GM19468 (cell line): ENCODE results near the gene SHISA9.

ENCODE experiments used
- ATAC-seq: cut with Tn5 transposase; IDR thresholded peaks from one replicate; pipeline ENCODE4 v1.9.1; 2021; ENCODE audit warnings: mild to moderate bottlenecking, moderate library complexity, moderate number of reproducible peaks; ENCODE audit not compliant: unreplicated experiment; ENCODE audit errors: extremely low read depth

SHISA9 gene

DNA sequence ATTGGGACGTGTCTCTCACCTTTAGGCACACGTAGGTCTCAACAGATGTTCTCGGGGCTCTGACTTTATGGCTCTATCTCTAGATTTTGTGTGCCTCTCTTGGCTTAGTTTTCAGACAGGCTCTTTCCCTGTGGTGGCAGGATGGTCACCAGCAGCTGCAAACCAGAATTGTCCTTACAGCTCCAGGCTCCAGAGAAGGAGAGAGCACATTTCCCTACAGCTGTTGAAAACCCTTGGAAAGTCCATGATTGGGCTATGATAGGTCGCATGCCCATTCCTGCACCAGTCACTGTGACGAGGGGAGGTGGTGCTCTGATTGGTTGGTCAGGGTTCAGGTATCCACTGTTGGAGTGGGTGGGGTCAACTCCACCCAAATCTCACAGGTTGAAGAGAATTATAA, 41.5 kb downstream of the SHISA9 start:
- no peak for ATAC-seq

DNA sequence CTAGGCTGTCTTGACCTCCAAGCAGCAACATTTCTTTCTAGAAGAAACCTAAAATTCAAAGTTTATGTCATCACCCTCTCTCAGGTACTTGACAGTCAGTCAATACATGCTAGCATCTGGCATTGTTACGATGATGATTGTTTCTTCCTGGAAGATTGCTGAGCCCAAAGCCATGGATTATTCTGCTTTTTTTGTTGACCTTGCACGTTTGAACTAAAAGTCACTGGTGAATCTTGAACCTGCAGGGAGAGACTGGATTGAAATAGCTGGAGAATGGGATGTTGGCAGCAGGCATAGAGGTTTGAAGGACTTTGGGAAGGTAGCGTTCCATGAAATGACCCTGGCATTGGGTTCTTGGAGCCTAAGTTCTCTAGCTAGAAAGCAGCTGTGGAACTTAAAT, 42.9 kb downstream of the SHISA9 start:
- no peak for ATAC-seq

DNA sequence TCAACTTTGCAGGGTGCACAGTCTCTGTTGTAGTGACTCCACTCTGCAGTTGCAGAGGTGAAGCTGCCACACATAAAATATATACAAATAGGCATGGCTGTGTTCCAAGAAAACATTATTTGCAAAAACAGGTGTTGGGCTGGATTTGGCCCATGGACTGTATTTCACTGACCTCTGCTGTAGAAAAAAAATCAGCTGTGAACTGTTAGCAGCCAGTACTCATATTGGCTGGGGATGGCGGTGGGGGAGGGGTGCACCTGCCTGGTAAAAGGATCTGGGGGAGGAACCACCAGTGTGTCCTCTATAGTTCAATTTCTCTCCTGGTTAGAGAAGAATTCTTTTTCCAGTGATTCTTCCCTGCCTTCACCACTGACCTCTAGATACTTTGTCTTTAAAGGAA, 50.0 kb downstream of the SHISA9 start:
- ATAC-seq: no peak

DNA sequence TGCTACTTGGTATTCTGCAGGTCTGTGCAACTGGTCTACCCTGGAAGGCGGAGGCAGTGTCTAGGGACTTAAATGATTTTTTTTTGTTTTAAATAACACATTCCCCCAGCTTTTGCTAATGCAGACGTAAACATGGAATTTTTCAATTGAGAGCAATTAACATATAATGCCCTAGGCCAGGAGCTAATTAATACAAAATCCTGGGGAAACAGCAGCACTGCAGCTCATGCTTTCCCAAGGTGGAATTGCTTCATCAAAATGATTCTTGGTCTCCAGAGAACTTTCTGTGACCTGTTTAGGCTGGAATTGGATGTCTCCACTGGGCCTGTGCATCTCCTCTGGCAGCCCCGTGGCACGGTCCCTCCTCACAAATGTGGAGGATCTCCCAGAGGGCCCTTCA, 50.6 kb downstream of the SHISA9 start:
- no peak for ATAC-seq

DNA sequence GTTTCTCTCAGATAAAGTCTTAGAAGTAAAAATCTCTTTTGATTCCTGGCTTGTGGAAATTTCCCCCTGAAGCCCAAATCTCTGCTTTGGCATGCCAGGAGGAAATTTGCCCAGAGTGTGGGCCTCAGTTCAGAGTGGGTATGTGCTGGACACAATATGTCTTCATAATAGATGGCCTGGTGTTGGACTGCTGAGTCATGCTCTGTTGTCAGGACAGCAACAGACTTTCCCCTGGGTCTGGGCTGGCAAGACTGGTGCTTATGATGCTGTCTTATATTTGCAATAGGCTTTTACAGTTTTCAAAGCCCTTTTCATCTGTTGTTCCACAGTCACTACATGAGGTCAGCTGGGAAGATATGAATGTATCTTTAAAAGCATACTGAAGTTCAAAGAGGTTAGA, 57.0 kb downstream of the SHISA9 start:
- ATAC-seq: no peak

DNA sequence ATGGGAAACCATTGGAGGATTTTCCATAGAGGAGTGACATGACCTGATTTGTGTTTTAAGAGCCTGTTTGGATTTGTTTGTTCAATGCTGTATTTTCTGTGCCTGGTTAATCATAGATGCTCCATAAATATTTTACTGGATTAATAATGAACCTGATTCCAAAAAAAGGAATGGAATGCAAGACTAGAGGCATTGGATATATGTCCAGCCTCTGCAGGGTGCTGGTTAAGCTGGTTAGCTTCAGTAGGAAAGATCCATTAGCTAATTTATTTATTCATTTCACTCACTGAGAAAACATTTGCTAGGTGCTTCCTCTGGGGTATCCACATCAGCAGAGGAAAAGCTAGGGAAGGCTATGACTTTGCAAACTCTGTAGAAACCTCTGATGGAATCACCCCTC, 57.7 kb downstream of the SHISA9 start:
- no peak for ATAC-seq

DNA sequence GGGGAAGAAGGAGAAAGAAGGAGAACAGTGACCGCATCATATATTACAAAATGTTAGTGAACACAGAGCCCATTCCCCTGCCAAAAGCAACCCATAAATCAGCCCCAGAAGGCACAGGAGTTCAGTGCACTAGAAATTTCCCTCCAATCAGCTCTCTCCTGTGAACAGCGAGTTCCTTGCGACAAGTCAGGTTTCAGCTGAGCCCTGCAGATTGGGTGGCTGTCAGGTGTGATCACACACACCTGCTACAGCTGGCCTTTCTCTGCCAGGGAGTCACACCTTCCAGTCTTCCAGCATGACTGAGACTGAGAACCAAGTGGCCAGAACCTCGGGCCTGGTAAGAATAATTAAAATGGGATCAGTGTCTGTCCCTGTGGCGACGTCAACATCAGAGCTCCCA, 60.2 kb downstream of the SHISA9 start:
- ATAC-seq: no peak

DNA sequence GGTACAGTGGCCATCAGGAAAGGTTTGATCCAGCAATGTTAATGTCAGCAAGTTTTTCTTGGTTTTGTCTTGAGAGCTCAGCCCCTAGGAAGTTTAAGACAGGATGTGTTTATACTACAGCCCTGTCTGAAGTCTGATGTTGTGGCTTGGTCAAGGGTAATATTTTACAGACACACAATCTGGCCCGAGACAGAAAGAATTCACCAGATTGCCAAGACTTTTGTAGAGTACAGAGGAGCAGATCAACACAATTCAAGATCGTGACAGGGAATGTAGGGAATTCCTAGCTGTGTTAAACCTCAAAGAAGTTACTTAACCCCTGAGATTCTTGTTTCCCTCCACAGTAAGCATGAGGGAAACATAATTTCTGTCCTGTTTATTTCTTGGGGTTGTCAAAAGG, 63.1 kb downstream of the SHISA9 start:
- ATAC-seq: no peak

DNA sequence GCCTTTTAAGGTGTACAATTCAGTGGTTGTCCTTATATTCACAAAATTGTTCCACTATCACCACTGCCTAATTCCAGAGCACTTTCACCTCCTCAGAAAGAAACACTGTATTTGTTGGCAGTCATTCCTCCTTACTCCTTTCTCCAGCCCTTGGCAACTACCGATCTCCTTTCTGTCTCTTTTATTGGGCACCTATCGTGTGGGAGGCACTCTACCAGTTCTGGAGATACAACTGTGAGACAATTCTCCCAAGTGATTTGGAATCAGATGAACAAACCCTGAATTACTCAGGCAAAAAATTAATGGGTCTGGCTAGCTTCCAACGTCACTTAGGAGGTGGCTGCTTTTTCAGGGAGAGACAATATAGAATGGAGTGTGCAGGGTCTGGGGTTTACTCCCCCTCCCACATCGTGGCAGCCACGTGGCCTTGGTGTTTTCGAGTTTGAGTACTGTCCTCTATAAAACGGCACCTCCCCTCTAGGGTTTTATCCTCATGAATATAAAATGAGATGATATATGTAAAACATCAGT, 63.9 kb downstream of the SHISA9 start:
- ATAC-seq: no peak

DNA sequence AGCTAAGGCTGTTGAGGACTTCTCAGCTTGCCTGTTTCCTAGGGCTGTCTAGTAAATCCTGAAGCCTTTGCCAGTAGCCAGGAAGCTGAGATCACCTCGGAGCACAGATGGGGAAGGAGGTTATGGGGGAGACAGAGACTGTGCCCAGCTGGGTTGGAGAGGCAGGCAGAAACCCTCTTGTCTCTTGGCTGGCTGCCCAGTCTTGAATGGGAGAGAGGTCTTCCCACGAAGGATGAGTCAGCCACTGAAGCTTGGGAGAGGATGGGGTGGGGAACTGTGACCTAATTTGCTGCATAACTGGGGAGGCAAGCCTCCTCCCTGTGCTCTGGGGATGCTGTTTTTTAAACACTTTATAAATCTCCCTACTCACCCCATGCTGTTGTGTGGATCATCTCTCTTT, 69.8 kb downstream of the SHISA9 start:
- ATAC-seq: no peak

DNA sequence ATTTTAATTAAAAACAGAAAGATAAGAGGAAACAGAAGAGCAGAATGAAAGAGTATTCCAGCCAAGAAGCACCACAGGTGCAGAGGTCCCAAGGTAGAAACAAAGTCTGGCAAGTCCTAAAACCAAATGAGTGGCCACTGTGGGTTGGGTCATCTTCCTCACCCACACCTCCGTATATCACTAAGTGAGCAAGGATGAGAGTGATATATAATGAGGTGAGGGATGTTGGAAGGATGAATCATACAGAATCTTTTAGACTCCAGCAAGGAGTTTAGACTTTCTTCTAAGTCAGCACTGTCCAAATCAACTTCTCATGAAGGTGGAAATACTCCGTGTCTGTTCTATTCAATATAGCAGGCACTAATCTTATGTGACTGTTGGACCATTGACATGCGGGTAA, 70.8 kb downstream of the SHISA9 start:
- no peak for ATAC-seq

DNA sequence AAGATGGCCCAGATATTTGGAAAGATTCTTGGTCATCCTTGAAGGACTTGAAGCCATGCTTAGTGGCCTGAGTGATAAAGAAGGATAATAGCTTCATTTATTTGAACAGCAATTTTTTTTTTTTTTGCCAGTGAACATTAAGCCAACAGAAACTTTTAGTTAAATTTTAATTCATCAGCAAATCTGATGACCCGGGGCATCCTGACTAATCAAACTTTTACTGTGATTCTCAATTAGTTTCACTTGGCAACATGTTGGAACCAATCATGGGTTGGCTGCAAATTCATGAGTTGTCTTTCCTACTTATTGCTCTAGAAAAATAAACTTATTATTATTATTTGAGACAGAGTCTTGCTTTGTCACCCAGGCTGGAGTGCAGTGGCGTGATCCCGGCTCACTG, 74.4 kb downstream of the SHISA9 start:
- ATAC-seq: no peak

DNA sequence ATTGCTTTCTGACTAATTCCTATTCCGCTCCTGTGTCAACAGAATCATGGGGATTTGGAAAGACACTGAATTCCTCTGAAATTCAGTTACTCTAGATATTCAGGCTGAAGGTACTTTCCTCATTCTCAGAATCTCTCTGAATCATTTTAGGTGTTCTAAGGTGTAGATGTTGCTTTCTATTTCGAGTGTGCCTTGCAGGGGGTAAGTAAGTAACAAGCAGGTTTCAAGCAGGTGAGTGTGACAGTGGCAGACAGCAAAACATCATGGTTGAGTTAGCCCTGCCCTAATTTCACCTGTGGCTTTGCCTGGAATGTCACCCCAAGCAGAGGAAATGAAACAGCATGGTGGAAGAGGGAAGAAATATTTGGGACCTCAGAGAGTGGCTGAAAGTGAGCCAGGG, 75.1 kb downstream of the SHISA9 start:
- ATAC-seq: no peak

DNA sequence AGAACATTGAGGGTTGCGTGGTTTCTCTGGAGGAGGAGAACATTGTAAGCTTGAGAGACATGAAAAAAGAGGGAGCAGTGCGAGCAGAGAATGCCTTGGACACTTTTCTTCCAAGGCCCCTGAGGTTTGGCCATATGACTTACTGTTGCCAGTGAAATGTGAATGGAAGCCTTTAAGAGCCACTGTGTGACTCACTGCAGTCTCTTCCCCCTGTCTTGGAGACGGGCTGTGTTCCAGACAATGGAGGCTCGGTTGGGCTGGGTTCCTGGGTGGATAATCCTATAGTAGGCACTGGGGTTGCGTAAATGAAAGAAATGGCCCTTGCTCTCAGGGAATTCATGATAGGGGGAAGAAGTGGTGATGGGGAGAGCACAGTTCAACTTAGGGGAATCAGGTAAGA, 75.5 kb downstream of the SHISA9 start:
- ATAC-seq: no peak

DNA sequence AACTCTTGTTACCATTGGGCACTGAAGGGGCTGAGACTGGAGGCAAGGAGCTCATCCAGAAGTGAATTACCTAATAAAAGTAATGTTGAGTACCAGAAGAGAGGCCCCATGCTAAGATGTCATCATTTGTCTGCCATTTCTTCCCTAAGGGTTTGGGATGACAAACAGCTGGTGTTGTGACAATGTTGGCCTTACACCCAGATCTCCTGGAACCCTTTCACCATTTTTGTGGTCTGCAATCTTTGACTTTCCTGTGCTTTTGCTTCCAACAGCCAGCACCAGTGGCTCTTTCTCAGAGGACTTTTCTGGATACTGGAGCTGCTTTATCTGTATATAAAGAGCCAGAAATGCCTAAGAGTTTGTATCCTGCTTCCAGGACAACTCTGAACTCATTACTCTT, 84.1 kb downstream of the SHISA9 start:
- no peak for ATAC-seq

DNA sequence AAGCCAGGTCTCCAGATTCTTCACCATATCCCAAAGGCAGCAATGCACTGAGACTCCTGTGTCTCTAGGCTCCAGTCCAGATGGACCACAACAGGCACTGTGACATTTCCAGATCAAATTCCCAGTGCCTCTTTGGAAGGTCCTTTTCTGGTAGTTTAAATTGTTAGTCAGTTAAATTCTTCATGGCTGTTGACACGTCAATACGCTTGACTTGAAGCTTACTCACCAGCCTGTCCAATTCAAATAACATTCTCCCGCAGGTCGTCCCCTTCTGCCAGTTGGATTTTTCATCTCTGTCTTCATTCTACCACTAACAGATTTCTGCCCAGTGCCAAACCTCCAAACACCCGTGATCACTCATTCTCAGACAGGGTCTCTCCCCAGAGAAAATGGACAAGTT, 86.7 kb downstream of the SHISA9 start:
- ATAC-seq: no peak

DNA sequence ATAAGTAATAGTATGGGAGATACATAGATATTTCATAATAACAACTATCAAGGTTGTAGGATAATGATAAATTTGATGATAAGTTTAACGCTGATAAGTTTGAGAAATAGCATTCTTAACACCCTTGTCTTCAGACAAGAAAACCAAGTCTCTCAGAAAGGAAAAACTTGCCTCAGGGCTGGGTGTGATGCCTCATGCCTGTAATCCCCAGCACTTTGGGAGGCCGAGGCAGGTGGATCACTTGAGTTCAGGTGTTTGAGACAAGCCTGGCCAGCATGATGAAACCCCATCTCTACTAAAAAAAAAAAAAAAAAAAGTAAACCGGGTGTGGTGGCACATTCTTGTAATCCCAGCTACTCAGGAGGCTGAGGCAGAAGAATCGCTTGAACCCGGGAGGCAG, 90.7 kb downstream of the SHISA9 start:
- no peak for ATAC-seq

DNA sequence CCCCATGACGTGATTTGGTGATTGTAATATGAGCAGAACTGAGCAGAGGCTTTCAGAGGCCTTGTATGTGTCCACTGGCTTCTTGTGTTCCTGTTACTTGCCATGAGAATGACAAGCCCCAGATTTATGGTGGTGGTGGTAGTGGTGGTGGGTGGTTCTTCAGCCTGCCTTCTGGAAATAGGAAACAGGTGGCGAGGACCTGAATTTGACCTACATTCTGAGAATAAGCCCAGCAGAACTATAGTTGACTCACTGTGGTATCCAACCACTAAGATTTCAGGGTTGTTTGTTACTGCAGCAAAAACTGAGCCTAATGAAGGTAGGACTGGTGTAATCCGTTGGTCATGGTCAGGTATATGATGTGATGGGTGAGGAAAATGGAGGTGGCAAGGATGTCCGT, 93.0 kb downstream of the SHISA9 start:
- ATAC-seq: no peak

DNA sequence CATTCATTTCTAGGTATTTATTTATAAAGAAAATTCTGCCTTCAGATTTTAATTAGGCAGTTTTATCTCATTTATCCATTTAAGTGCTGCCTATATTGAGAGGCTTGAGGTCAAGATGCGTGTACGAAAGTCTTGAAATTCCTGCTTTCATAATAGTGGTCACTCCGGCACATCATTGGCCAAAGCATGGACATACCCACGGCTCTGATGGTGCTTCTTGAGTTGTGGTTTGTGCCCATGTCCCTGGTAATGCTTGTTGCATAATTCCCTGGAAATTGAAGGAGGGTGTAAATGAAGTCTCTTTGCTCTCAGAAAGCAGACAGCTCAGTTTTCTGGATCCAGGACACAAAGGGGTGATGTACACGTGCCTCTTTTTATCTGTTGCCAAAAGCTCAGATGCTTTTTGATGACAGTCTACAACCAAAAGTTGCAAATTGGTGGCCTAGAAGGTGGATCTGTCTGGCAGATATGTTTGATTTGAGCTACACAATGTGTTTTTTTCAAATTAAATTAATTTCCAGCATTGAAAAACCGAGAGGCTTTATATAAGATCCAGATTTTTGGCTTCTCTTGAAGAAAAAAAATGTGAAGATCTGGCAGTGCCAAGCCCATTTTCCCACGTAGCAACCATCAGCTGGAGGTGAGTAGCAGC, 94.4 kb downstream of the SHISA9 start:
- ATAC-seq: no peak

DNA sequence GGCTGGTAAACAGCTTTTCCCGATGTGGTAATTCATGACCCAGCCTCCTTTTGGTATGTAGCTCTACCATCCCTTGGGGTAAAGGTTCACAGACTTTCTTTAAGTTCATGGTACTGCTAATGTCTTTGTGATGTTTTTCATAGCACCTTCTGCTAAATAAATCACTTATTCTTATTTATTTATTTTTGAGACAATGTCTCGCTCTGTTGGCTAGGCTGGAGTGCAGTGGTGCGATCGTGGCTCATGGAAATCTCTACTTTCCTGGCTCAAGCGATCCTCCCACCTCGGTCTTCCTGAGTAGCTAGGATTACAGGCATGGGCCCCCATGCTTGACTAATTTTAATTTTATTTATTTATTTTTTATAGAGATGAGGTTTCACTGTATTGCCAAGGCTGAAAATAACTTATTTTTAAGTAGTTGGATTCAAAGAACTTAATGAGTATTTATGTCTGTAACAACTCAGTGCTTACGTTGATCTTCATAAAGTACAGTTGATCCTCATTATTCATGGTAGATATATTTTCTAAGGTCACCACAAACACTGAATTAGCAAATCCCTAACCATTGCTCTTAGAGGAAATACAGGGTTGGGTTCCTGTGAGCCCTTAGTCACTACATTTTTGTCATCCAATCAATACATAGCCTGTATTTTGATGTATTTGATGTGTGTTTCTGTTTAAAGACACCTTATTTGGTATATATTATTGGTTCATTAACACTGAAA, 97.1 kb downstream of the SHISA9 start:
- ATAC-seq: no peak

DNA sequence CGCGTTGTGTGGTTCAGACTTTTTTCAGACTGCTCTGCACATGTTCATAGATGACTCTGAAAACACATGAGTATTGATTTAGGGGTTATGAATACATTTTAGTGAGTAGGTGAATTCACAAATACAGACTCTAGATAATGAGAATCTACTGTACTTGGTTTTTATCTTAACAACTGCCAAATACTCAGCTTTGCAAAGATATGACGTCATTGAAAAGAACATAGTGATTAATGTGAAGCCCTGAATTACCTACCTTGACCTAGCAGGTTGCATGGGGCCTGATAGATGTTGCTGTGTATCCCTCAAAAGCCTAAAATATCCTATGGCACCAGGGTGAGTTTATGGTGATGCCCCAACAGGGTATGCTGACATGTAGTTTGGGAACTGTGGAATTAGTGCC, 98.0 kb downstream of the SHISA9 start:
- ATAC-seq: no peak

DNA sequence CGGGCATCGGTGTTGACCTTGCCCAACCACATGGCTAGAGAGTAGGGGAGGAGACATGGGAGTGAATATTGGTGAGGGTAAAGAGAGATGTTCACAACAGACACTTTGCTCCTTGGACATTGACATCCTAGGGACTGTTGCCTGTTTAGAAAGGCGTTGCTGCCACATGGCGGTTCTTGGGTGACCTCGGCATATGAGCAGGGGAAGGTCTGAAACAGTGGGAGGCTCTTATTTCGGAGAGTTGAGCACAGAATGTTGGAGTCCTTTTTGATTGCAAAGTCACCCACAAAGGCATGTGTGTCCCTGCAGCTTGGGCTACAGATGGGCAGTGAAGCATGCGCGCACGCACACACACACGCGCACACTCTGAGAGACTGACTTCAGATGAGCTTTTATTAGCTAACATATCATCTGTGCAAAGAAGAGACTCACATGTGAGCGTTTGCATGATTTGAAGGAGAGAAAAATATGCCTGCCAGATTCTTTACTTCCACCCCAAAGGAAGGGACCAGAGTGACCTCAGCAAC, 104.4 kb downstream of the SHISA9 start:
- no peak for ATAC-seq
